ENCODE measurements around the gene CNTROB.

GRCh38 chr17:7974638-7975131 lies 42.7 kb downstream of the CNTROB start:
- TF ChIP-seq CTCF (IDR thresholded peaks at IDR 0.05) = no peak
- no peak for TF ChIP-seq POLR2A (IDR thresholded peaks at IDR 0.05)
